Activated T-cell treated with anti-CD3 and anti-CD28 coated beads for 48 hours (primary cell): Measurements from ENCODE around the gene HPS4.
"Not testable (repeated sequence)": the region's sequence is repeated elsewhere in the genome, so short reads cannot be mapped to it uniquely, and the experiment has no call there.

ENCODE experiments used
- DNase-seq: peaks from one replicate; pipeline ENCODE4 v3.0.0-alpha.2; 2020; ENCODE audit warnings: low read depth

The HPS4 gene

GRCh38 chr22:26409719-26410335 lies 73.8 kb downstream of the HPS4 start:
- no peak for DNase-seq

- DNase-seq, result not testable (repeated sequence)
Measured at GRCh38 chr22:26408562-26409220, 74.9 kb downstream of the HPS4 start.

- no peak for DNase-seq
Measured at GRCh38 chr22:26406118-26406517, 77.5 kb downstream of the HPS4 start.

GRCh38 chr22:26404851-26405421 lies 78.6 kb downstream of the HPS4 start:
- no peak for DNase-seq

GRCh38 chr22:26401726-26402125 lies 81.9 kb downstream of the HPS4 start:
- no peak for DNase-seq
